ENCODE data around the gene HGF. TPM values are rescaled to one million over a fixed set of nuclear protein-coding genes. Genes with fewer than 3 reads are reported as not detected.
A peak's percentile ranks its signal among the peaks of the same experiment; 100 is the strongest.
"Not testable (repeated sequence)": the region's sequence is repeated elsewhere in the genome, so short reads cannot be mapped to it uniquely, and the experiment has no call there.

HGF gene
- total RNA-seq, 1 experiment from 2014 or later = 1.1 TPM

DNA sequence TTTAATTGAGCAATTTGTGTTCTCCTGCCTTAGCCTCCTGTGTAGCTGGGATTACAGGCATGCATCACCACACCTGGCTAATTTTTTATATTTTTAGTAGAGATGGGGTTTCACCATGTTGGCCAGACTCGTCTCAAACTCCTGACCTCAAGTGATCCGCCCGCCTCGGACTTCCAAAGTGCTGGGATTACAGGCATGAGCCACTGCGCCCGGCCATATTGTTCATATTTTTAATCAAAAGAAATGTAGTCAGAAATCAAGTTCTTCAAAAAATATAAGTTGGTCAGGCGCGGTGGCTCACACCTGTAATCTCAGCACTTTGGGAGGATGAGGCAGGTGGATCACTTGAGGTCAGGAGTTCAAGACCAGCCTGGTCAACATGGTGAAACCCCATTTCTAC, 47.6 kb downstream of the HGF start:
- not testable (repeated sequence) for DNase-seq (ENCODE audit: low read depth)

GRCh38 chr7:81721437-81721836, 48.4 kb downstream of the HGF start:
- peak; percentile 9 for DNase-seq (ENCODE audit: low read depth)

- DNase-seq (ENCODE audit: low read depth) = no peak
Measured at GRCh38 chr7:81719865-81720264, 50.0 kb downstream of the HGF start.

- peak; percentile 77 for DNase-seq (ENCODE audit: low read depth)
Measured at GRCh38 chr7:81715984-81716588, 53.8 kb downstream of the HGF start.

DNA sequence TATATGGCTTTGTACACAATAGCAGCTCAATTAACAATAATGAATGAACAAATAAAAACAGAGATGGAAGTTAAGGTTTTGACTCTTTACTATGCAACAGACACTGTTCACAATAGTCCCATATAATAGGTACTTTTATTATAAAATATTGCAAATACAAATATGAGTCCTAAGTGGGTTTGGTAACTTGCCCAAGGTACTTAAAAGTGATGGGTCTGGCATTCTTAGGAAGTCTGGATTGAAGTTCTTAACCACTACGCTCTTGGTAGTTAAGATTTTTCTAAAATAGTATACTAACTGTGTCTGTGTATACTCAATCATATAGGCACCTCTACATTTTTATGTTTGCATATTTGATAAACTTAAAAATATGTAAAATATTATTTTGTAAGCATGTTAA, 55.5 kb downstream of the HGF start:
- DNase-seq (ENCODE audit: low read depth) = no peak

GRCh38 chr7:81710751-81711150, 59.1 kb downstream of the HGF start:
- DNase-seq (ENCODE audit: low read depth) = no peak

- DNase-seq (ENCODE audit: low read depth) = no peak
Measured at GRCh38 chr7:81709836-81710235, 60.0 kb downstream of the HGF start.

GRCh38 chr7:81707966-81708365, 61.9 kb downstream of the HGF start:
- no peak for DNase-seq (ENCODE audit: low read depth)

GRCh38 chr7:81707196-81707595, 62.7 kb downstream of the HGF start:
- DNase-seq (ENCODE audit: low read depth) = no peak

GRCh38 chr7:81705206-81705605, 64.6 kb downstream of the HGF start:
- no peak for DNase-seq (ENCODE audit: low read depth)

- DNase-seq (ENCODE audit: low read depth) = no peak
Measured at GRCh38 chr7:81704595-81704994, 65.3 kb downstream of the HGF start.

DNA sequence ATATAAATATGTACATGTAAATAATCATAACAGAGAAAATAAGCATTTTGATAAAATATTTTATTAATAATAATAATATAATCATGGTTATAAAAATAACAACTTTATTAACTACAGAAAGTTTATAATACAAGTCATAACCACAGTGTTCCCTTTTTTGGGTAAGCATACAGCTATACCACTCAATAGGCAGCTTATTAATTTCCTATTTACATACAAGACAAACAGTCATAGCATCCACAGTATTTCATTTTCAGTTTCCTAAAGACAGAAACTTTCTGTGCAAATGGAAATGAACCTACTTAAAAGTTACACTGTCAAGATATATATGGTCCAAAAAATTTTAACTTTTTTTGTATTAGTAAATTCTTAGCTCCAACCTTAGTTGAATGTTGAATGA, 70.9 kb downstream of the HGF start:
- no peak for DNase-seq (ENCODE audit: low read depth)

DNA sequence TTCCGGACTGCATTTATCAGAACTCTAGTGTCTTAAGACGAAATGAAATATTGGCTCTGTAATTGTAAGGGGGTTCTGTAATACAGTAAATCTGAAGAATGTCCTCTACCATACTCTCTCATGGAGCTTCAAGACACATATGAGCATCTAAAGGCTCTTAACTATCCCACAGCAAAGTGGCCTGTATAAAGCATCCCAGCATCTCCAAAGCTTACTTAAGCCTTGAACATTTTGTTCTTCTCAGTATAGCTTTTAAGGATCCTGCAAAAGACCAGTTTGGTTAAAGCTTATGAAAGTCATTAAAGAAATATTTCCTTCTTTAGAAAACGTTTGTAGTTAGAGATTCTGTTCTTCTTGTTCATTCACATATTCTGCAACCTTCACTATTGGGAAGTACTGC, 75.1 kb downstream of the HGF start:
- no peak for DNase-seq (ENCODE audit: low read depth)

DNA sequence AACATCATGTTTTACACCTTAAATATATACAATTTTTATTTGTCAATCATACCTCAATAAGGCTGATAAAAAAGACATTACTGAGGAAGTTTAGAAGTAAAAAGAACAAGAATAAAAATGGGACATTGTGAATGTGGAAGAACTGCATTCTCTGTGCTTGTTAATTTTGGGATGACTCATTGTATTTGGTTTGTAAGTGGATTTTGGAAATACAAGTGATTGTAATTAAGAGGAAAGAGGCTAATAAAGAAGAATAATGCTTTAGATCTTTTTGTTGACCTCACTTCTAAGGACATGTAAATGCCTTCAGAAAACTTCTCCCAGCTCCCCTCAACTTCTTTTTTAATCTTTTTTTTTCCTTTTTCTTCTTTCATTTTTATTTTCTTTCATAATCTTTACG, 76.0 kb downstream of the HGF start:
- DNase-seq (ENCODE audit: low read depth) = no peak

GRCh38 chr7:81693080-81693479, 76.8 kb downstream of the HGF start:
- DNase-seq (ENCODE audit: low read depth) = peak; percentile 13

- DNase-seq (ENCODE audit: low read depth) = peak; percentile 15
Measured at GRCh38 chr7:81692146-81692905, 77.5 kb downstream of the HGF start.

- no peak for DNase-seq (ENCODE audit: low read depth)
Measured at GRCh38 chr7:81691199-81691821, 78.5 kb downstream of the HGF start.

DNA sequence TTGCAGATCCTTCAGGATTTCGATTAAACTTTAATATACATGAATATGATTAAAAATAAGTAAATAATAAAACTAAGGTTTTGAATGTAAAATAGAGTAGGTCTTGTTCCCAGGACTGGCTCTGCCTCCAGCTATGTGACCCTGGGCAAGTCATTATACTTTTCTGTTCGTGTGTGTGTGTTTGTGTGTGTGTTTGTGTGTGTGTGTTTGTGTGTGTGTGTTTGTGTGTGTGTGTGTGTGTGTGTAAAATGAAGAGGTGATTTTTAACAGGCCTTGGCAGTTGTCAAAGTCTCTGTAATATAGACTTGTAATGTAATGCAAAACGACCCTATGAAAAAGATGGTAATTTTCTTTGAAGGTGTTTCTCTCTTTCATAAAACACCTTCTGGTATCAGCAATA, 79.2 kb downstream of the HGF start:
- DNase-seq (ENCODE audit: low read depth) = no peak

DNA sequence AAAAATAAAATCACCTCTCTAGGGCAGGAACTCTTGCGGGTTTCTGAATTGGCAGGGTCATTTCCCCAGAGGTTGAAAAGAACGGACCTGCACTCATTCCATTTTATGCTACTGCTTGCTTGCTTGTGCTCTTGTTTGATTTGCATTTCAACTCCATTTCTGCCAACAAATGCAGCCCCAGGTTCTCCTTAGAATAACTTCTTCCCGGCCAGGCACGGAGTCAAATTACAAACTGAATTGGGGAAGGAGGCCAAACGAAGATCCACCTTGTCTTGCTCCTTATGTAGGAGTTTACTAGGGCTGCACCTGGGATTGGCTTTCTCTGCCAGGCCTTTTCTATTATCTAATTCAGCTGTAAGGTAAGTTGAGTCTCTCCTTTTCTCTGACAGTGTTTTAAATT, 79.6 kb downstream of the HGF start:
- no peak for DNase-seq (ENCODE audit: low read depth)

DNA sequence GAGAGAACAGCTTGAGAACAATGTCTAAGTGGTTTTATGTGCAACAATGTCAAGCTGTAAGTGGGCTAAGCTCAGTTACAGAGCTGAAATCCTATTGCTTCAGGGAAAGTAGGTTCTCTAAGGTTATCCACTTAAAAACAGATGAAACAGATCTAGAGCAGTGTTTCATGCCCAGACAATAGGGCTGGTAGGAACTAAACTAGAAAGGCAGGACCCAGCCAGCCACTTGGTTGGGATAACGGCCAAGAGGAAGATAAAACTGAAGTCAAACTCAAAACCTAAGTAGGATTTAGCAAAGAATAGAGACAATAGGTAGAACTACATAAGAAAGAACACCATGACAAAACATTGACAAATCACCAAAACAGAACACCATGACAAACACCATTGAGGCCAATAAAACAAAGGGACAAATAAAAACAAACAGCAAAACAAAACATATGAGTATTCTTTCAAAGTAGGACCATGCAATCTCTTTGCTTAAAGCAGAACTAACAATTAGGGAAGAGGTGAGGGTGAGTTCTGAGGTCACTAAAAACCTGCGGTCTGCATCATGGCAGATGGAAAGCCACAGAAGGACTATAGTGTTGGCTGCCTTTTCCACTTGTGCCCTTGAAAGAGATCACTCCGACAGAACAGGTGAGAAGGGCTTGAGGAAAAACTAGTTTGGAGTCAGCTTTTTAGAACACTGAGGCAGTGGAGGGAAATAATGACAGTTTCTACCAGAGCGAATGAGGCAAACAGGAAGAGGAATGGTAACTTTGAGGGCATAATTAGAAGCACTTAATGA, 81.0 kb downstream of the HGF start:
- no peak for DNase-seq (ENCODE audit: low read depth)

GRCh38 chr7:81687062-81687461, 82.8 kb downstream of the HGF start:
- no peak for DNase-seq (ENCODE audit: low read depth)

DNA sequence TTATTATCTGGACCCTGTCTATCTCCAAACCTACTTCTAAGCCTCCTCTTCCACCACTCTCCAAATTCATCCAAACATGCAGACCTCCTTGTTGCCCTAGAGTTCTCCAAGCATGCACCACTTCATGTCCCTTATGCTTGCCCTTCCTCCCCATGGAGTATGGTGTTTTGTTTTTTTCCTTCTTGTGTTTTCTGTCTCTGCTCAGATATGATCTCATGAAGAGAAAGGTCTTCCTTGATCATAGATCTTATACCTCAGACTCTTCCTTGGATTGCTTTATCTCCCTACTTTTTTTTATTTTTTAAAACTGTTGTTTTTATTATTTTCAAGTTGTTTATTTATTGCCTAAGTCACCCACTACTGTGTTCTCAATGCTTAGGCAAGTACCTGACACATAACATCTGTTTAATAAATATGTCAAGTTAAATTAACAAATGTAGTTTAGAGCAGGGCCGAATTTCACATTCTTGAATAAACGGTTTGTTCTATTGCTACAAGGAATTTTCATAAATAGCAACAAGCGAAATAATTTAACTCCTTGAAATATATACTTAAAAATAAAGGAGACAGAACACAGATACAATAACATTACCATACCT, 84.5 kb downstream of the HGF start:
- DNase-seq (ENCODE audit: low read depth) = no peak

Data from M059J (cell line).